WTC11 (cell line): ENCODE results near the gene ITPR1. TPM values are rescaled to one million over a fixed set of nuclear protein-coding genes. Genes with fewer than 3 reads are reported as not detected.

Source experiments
- ATAC-seq: fragments of 200-7000 bp; cut with Tn5 transposase; 2 replicates; pipeline ENCODE4 v1.10.0; 2021; ENCODE audit warnings: mild to moderate bottlenecking, moderate library complexity
- CTCF ChIA-PET: fragments of 300-600 bp; sonication (Branson Sonifier 250); formaldehyde crosslinking; loops from one replicate; lab custom pipeline; 2021; ENCODE audit warnings: antibody characterized with exemption; lab: Charles Lee
- POLR2A ChIA-PET: fragments of 350-600 bp; sonication (Branson Sonifier 250); formaldehyde crosslinking; loops from one replicate; lab custom pipeline; 2021; ENCODE audit warnings: antibody characterized with exemption; lab: Charles Lee
- DNase-seq: peaks from one replicate; pipeline ENCODE4 v3.0.0; 2021; ENCODE audit warnings: low spot score
- H3K27ac Mint-ChIP-seq: 2 replicates; pipeline ENCODE4 v1.8.0; 2021; ENCODE audit warnings: mixed read lengths
- H3K27me3 Mint-ChIP-seq: 2 replicates; pipeline ENCODE4 v1.8.0; 2021; ENCODE audit warnings: low read depth, mild to moderate bottlenecking, moderate library complexity, mixed read lengths
- H3K36me3 Mint-ChIP-seq: 2 replicates; pipeline ENCODE4 v1.8.0; 2021; ENCODE audit warnings: mixed read lengths
- H3K4me1 Mint-ChIP-seq: 2 replicates; pipeline ENCODE4 v1.8.0; 2022; ENCODE audit warnings: mixed read lengths
- H3K4me3 Mint-ChIP-seq: 2 replicates; pipeline ENCODE4 v1.8.0; 2021; ENCODE audit warnings: mild to moderate bottlenecking, moderate library complexity, mixed read lengths
- H3K9me3 Mint-ChIP-seq: 2 replicates; pipeline ENCODE4 v1.8.0; 2021; ENCODE audit warnings: mixed read lengths
- AR ChIP-seq: fragments of 250-450 bp; sonication (Bioruptor Pico); IDR thresholded peaks from 2 replicates; pipeline ENCODE4 v1.9.0; 2021; ENCODE audit warnings: mild to moderate bottlenecking
- CBFB ChIP-seq: sonication (generic); formaldehyde crosslinking; IDR thresholded peaks from 2 replicates; pipeline ENCODE4 v1.8.1; 2022; ENCODE audit warnings: mild to moderate bottlenecking, low read depth, missing genetic modification reagents
- CREB1 ChIP-seq: sonication (generic); formaldehyde crosslinking; IDR thresholded peaks from 2 replicates; pipeline ENCODE4 v1.8.0; 2023; ENCODE audit warnings: mild to moderate bottlenecking, missing genetic modification reagents
- E2F1 ChIP-seq: sonication (generic); formaldehyde crosslinking; IDR thresholded peaks from 2 replicates; pipeline ENCODE4 v1.8.0; 2022; ENCODE audit warnings: mild to moderate bottlenecking, missing genetic modification reagents
- GTF2I ChIP-seq: fragments of 250-450 bp; sonication (Bioruptor Pico); conservative IDR thresholded peaks from 2 replicates; pipeline ENCODE4 v1.4.0; 2021; ENCODE audit warnings: mild to moderate bottlenecking
- JAZF1 ChIP-seq: fragments of 250-450 bp; sonication (Bioruptor Pico); IDR thresholded peaks from 2 replicates; pipeline ENCODE4 v1.9.0; 2021; ENCODE audit warnings: moderate library complexity, mild to moderate bottlenecking, inconsistent platforms
- NFYB ChIP-seq: sonication (generic); formaldehyde crosslinking; conservative IDR thresholded peaks from 2 replicates; pipeline ENCODE4 v1.8.0; 2022; ENCODE audit warnings: low read depth, missing genetic modification reagents
- ZNF416 ChIP-seq: fragments of 250-450 bp; sonication (Bioruptor Pico); IDR thresholded peaks from 2 replicates; pipeline ENCODE4 v1.9.0; 2021; ENCODE audit warnings: mild to moderate bottlenecking, inconsistent platforms
- ZNF512 ChIP-seq: sonication (generic); formaldehyde crosslinking; IDR thresholded peaks from 2 replicates; pipeline ENCODE4 v1.8.1; 2022; ENCODE audit warnings: missing genetic modification reagents, borderline replicate concordance
- total RNA-seq: library from RNA; stranded (reverse); gene quantifications from 3 replicates; pipeline ENCODE4 v1.2.3, GENCODE V29; 2021
- TF ChIP-seq, protein P1 (sequence below): sonication (generic); formaldehyde crosslinking; IDR thresholded peaks from 2 replicates; pipeline ENCODE4 v1.8.1; 2023; ENCODE audit warnings: mild to moderate bottlenecking, missing genetic modification reagents, moderate library complexity
- TF ChIP-seq, protein P2 (sequence below): sonication (generic); formaldehyde crosslinking; IDR thresholded peaks from 2 replicates; pipeline ENCODE4 v1.8.1; 2022; ENCODE audit warnings: low read depth, missing genetic modification reagents, borderline replicate concordance
- TF ChIP-seq, protein P3 (sequence below): sonication (generic); formaldehyde crosslinking; IDR thresholded peaks from 2 replicates; pipeline ENCODE4 v1.8.0; 2022; ENCODE audit warnings: mild to moderate bottlenecking, missing genetic modification reagents
- TF ChIP-seq, protein P4 (sequence below): sonication (generic); formaldehyde crosslinking; IDR thresholded peaks from 2 replicates; pipeline ENCODE4 v1.8.0; 2022; ENCODE audit warnings: missing genetic modification reagents
- TF ChIP-seq, protein P5 (sequence below): sonication (generic); formaldehyde crosslinking; IDR thresholded peaks from 2 replicates; pipeline ENCODE4 v1.8.1; 2023; ENCODE audit warnings: mild to moderate bottlenecking, missing genetic modification reagents
- TF ChIP-seq, protein P6 (sequence below): sonication (generic); formaldehyde crosslinking; IDR thresholded peaks from 2 replicates; pipeline ENCODE4 v1.8.0; 2022; ENCODE audit warnings: mild to moderate bottlenecking, missing genetic modification reagents
- TF ChIP-seq, protein P7 (sequence below): sonication (generic); formaldehyde crosslinking; IDR thresholded peaks from 2 replicates; pipeline ENCODE4 v1.8.0; 2023; ENCODE audit warnings: missing genetic modification reagents

Gene ITPR1
- total RNA-seq, 1 experiment from 2014 or later, result 11.8 TPM

DNA sequence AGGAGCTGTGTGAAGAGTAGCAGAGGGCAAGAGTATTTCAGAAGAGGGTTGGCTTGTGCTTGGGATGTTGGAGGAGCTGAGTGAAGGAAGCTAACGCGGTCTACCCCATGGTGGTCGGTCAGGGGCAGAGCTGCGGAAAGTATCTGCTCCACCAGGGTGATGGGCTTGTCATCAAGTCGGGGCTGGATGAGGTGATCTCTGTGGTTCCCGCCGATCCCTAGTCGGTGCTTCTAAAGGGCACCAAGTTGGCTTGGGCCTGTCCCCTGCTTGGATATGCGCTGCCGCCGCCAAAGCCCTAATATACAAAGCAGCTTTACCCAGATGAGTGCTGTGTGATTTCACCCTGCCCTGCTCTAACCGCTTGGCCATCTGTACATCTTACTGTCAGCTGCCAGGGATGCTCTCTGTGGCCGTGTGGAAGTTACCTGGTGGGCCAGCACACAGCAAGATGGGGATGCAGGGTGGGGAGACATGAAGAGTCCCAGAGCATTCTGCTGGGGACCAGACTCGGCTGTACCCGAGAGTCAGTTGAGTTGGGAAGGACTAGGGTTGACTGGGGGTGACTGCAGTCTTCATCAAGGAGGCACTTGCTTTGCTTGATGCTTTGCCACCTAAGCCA lies 260.0 kb downstream of the ITPR1 start (continued):
- TF ChIP-seq, protein P1, sequence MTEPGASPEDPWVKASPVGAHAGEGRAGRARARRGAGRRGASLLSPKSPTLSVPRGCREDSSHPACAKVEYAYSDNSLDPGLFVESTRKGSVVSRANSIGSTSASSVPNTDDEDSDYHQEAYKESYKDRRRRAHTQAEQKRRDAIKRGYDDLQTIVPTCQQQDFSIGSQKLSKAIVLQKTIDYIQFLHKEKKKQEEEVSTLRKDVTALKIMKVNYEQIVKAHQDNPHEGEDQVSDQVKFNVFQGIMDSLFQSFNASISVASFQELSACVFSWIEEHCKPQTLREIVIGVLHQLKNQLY, result no peak
- TF ChIP-seq GTF2I (CRISPR knock-in tag) (no peak), ZNF416 (CRISPR knock-in tag) (no peak), CBFB (CRISPR knock-in tag) (no peak), CREB1 (CRISPR knock-in tag) (no peak), NFYB (CRISPR knock-in tag) (no peak)
- TF ChIP-seq, protein P2, sequence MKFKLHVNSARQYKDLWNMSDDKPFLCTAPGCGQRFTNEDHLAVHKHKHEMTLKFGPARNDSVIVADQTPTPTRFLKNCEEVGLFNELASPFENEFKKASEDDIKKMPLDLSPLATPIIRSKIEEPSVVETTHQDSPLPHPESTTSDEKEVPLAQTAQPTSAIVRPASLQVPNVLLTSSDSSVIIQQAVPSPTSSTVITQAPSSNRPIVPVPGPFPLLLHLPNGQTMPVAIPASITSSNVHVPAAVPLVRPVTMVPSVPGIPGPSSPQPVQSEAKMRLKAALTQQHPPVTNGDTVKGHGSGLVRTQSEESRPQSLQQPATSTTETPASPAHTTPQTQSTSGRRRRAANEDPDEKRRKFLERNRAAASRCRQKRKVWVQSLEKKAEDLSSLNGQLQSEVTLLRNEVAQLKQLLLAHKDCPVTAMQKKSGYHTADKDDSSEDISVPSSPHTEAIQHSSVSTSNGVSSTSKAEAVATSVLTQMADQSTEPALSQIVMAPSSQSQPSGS, result no peak
- TF ChIP-seq, protein P3, sequence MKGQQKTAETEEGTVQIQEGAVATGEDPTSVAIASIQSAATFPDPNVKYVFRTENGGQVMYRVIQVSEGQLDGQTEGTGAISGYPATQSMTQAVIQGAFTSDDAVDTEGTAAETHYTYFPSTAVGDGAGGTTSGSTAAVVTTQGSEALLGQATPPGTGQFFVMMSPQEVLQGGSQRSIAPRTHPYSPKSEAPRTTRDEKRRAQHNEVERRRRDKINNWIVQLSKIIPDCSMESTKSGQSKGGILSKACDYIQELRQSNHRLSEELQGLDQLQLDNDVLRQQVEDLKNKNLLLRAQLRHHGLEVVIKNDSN (CRISPR knock-in tag), result no peak
- TF ChIP-seq, protein P4, sequence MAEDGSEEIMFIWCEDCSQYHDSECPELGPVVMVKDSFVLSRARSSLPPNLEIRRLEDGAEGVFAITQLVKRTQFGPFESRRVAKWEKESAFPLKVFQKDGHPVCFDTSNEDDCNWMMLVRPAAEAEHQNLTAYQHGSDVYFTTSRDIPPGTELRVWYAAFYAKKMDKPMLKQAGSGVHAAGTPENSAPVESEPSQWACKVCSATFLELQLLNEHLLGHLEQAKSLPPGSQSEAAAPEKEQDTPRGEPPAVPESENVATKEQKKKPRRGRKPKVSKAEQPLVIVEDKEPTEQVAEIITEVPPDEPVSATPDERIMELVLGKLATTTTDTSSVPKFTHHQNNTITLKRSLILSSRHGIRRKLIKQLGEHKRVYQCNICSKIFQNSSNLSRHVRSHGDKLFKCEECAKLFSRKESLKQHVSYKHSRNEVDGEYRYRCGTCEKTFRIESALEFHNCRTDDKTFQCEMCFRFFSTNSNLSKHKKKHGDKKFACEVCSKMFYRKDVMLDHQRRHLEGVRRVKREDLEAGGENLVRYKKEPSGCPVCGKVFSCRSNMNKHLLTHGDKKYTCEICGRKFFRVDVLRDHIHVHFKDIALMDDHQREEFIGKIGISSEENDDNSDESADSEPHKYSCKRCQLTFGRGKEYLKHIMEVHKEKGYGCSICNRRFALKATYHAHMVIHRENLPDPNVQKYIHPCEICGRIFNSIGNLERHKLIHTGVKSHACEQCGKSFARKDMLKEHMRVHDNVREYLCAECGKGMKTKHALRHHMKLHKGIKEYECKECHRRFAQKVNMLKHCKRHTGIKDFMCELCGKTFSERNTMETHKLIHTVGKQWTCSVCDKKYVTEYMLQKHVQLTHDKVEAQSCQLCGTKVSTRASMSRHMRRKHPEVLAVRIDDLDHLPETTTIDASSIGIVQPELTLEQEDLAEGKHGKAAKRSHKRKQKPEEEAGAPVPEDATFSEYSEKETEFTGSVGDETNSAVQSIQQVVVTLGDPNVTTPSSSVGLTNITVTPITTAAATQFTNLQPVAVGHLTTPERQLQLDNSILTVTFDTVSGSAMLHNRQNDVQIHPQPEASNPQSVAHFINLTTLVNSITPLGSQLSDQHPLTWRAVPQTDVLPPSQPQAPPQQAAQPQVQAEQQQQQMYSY (CRISPR knock-in tag), result no peak
- TF ChIP-seq, all 79 proteins: peak for 0

GRCh38 chr3:4754180-4755086 lies 261.3 kb downstream of the ITPR1 start:
- H3K27me3 Mint-ChIP-seq, result no peaks in the 10 kb centered on the region
- DNase-seq, result no peak
- ChIA-PET POLR2A (interaction anchor here (0.7 kb wide), 1 partner anchor 152 kb away, joined by 3 read pairs; no protein-coding TSS in a partner anchor), CTCF (no interaction called here)
- peaks cover 19% of the 10 kb centered on the region for H3K4me1 Mint-ChIP-seq
- no peak overlapping the region for H3K27ac Mint-ChIP-seq
- ATAC-seq, result no peak
- no peak overlapping the region for H3K4me3 Mint-ChIP-seq
- no peaks in the 10 kb centered on the region for H3K36me3 Mint-ChIP-seq
- no peaks in the 10 kb centered on the region for H3K9me3 Mint-ChIP-seq
- TF ChIP-seq E2F1 (CRISPR knock-in tag) (no peak), AR (CRISPR knock-in tag) (no peak), JAZF1 (CRISPR knock-in tag) (no peak), ZNF512 (CRISPR knock-in tag) (no peak)
- TF ChIP-seq, protein P5, sequence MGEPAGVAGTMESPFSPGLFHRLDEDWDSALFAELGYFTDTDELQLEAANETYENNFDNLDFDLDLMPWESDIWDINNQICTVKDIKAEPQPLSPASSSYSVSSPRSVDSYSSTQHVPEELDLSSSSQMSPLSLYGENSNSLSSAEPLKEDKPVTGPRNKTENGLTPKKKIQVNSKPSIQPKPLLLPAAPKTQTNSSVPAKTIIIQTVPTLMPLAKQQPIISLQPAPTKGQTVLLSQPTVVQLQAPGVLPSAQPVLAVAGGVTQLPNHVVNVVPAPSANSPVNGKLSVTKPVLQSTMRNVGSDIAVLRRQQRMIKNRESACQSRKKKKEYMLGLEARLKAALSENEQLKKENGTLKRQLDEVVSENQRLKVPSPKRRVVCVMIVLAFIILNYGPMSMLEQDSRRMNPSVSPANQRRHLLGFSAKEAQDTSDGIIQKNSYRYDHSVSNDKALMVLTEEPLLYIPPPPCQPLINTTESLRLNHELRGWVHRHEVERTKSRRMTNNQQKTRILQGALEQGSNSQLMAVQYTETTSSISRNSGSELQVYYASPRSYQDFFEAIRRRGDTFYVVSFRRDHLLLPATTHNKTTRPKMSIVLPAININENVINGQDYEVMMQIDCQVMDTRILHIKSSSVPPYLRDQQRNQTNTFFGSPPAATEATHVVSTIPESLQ (CRISPR knock-in tag), result no peak
- TF ChIP-seq, protein P6, sequence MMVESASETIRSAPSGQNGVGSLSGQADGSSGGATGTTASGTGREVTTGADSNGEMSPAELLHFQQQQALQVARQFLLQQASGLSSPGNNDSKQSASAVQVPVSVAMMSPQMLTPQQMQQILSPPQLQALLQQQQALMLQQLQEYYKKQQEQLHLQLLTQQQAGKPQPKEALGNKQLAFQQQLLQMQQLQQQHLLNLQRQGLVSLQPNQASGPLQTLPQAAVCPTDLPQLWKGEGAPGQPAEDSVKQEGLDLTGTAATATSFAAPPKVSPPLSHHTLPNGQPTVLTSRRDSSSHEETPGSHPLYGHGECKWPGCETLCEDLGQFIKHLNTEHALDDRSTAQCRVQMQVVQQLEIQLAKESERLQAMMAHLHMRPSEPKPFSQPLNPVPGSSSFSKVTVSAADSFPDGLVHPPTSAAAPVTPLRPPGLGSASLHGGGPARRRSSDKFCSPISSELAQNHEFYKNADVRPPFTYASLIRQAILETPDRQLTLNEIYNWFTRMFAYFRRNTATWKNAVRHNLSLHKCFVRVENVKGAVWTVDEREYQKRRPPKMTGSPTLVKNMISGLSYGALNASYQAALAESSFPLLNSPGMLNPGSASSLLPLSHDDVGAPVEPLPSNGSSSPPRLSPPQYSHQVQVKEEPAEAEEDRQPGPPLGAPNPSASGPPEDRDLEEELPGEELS (CRISPR knock-in tag), result no peak
- TF ChIP-seq, protein P7, sequence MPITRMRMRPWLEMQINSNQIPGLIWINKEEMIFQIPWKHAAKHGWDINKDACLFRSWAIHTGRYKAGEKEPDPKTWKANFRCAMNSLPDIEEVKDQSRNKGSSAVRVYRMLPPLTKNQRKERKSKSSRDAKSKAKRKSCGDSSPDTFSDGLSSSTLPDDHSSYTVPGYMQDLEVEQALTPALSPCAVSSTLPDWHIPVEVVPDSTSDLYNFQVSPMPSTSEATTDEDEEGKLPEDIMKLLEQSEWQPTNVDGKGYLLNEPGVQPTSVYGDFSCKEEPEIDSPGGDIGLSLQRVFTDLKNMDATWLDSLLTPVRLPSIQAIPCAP (CRISPR knock-in tag), result no peak
